Activated naive CD8-positive, alpha-beta T cell treated with anti-CD3 and anti-CD28 coated beads, Interleukin-2, amount 10 ng/mL, durations not matched to agents 7 days and 5 days (primary cell): ENCODE data around the gene GJA10. TPM values are rescaled to one million over a fixed set of nuclear protein-coding genes. Genes with fewer than 3 reads are reported as not detected.

ENCODE experiments used
- ATAC-seq: fragments of 150-1000 bp; cut with Tn5 transposase; one replicate; pipeline ENCODE4 v1.10.0; 2021; ENCODE audit warnings: low read depth, moderate library complexity
- POLR2A ChIA-PET: fragments of 350-600 bp; sonication (Branson Sonifier 250); formaldehyde crosslinking; loops from one replicate; lab custom pipeline; 2021; ENCODE audit warnings: antibody characterized with exemption; lab: Charles Lee
- DNase-seq: peaks from one replicate; pipeline ENCODE4 v3.0.0; 2021
- H3K27ac Mint-ChIP-seq: one replicate; pipeline ENCODE4 v1.8.0; 2022; ENCODE audit warnings: mild to moderate bottlenecking, mixed read lengths
- H3K27me3 Mint-ChIP-seq: one replicate; pipeline ENCODE4 v1.8.0; 2022; ENCODE audit warnings: mild to moderate bottlenecking, moderate library complexity, mixed read lengths
- H3K36me3 Mint-ChIP-seq: one replicate; pipeline ENCODE4 v1.8.0; 2021; ENCODE audit warnings: mild to moderate bottlenecking, mixed read lengths
- H3K4me1 Mint-ChIP-seq: one replicate; pipeline ENCODE4 v1.8.0; 2021; ENCODE audit warnings: mixed read lengths
- H3K4me3 Mint-ChIP-seq: one replicate; pipeline ENCODE4 v1.8.0; 2022; ENCODE audit warnings: mild to moderate bottlenecking, moderate library complexity, mixed read lengths
- H3K9me3 Mint-ChIP-seq: one replicate; pipeline ENCODE4 v1.8.0; 2021; ENCODE audit warnings: mixed read lengths
- total RNA-seq, 2 experiments: library from RNA; stranded (reverse); gene quantifications; one replicate each; pipeline ENCODE4 v1.2.3, GENCODE V29; 2021

The GJA10 gene
- total RNA-seq, 2 experiments from 2014 or later = not detected

- Mint-ChIP-seq H3K4me1 (peaks cover 38% of the 10 kb centered on the region), H3K27me3 (no peaks in the 10 kb centered on the region), H3K4me3 (no peak overlapping the region), H3K27ac (peak overlapping the region; percentile 74), H3K9me3 (no peaks in the 10 kb centered on the region), H3K36me3 (peaks cover 46% of the 10 kb centered on the region)
- POLR2A ChIA-PET = no interaction called here
- DNase-seq (no peak), ATAC-seq (no peak)
Observed at GRCh38 chr6:89941763-89942497, 47.7 kb downstream of the GJA10 start.

GRCh38 chr6:89942601-89943000, 48.3 kb downstream of the GJA10 start:
- Mint-ChIP-seq H3K4me1 (peaks cover 44% of the 10 kb centered on the region), H3K27ac (peak overlapping the region; percentile 71), H3K27me3 (no peaks in the 10 kb centered on the region), H3K9me3 (no peaks in the 10 kb centered on the region), H3K4me3 (no peak overlapping the region), H3K36me3 (peaks cover 49% of the 10 kb centered on the region)
- ATAC-seq (no peak), DNase-seq (no peak)
- POLR2A ChIA-PET = no interaction called here

GRCh38 chr6:89944181-89944755, 50.0 kb downstream of the GJA10 start:
- H3K9me3 Mint-ChIP-seq = no peaks in the 10 kb centered on the region
- no peaks in the 10 kb centered on the region for H3K27me3 Mint-ChIP-seq
- ATAC-seq (no peak), DNase-seq (no peak)
- peak overlapping the region; percentile 39 for H3K27ac Mint-ChIP-seq
- POLR2A ChIA-PET = no interaction called here
- no peak overlapping the region for H3K4me3 Mint-ChIP-seq
- peaks cover 36% of the 10 kb centered on the region for H3K36me3 Mint-ChIP-seq
- H3K4me1 Mint-ChIP-seq = peaks cover 42% of the 10 kb centered on the region

- H3K36me3 Mint-ChIP-seq = peaks cover 42% of the 10 kb centered on the region
Observed at GRCh38 chr6:89944826-89945407, 50.6 kb downstream of the GJA10 start.

More at GRCh38 chr6:89944826-89945407, 50.6 kb downstream of the GJA10 start:
- POLR2A ChIA-PET = no interaction called here
- no peak for ATAC-seq
- H3K4me1 Mint-ChIP-seq = peaks cover 45% of the 10 kb centered on the region
- no peaks in the 10 kb centered on the region for H3K9me3 Mint-ChIP-seq
- H3K27me3 Mint-ChIP-seq = no peaks in the 10 kb centered on the region
- DNase-seq = no peak
- peak overlapping the region; percentile 39 for H3K27ac Mint-ChIP-seq
- H3K4me3 Mint-ChIP-seq = no peak overlapping the region

Other genes starting within 250 kb of the GJA10 start
- 10 to 100 TPM; 57.7 to 58.2 TPM for gene MDN1, start 74.7 kb upstream of the GJA10 start, total RNA-seq
- 10 to 100 TPM; 49.1 TPM for gene CASP8AP2, start 64.6 kb upstream of the GJA10 start, total RNA-seq